ENCODE measurements around the gene FRMD4B. TPM values are rescaled to one million over a fixed set of nuclear protein-coding genes. Genes with fewer than 3 reads are reported as not detected.

The FRMD4B gene
- total RNA-seq, 4 donors from 2014 or later: 9.3 to 54.5 (median 27.9) TPM

DNA sequence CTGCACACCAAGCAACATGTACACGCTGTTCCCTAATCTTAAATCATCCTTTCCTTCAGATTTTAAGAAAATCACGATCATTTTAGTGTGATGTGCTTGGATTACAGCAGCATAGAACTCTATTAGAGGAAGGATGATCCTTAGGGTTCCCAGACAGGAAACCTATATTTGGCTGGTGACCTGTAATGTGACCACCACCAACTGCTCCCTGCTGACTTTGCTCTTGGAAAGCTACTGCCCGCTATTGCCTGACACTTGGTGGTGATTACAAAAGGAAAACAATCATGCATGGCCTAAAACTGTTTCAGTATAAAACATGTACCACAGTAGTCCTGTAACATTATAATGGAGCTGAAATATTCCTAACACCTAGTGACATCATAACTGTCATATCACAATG is 236.3 kb downstream of the FRMD4B start:
- Histone ChIP-seq H3K27me3 (no peaks in the 10 kb centered on the region), H3K4me1 (no peaks in the 10 kb centered on the region), H3K36me3 (no peaks in the 10 kb centered on the region), H3K4me3 (no peak overlapping the region), H3K27ac (no peak overlapping the region), H3K9me3 (no peaks in the 10 kb centered on the region)
- TF ChIP-seq CTCF (IDR thresholded peaks at IDR 0.05): no peak
- TF ChIP-seq POLR2A (IDR thresholded peaks at IDR 0.05): no peak
- no peak for DNase-seq

GRCh38 chr3:69145688-69146087 is 240.2 kb downstream of the FRMD4B start:
- H3K4me1 ChIP-seq: no peaks in the 10 kb centered on the region
- no peaks in the 10 kb centered on the region for H3K36me3 ChIP-seq
- TF ChIP-seq CTCF (IDR thresholded peaks at IDR 0.05): no peak
- TF ChIP-seq POLR2A (IDR thresholded peaks at IDR 0.05): no peak
- no peaks in the 10 kb centered on the region for H3K9me3 ChIP-seq
- H3K4me3 ChIP-seq: no peak overlapping the region
- H3K27me3 ChIP-seq: no peaks in the 10 kb centered on the region
- no peak overlapping the region for H3K27ac ChIP-seq
- DNase-seq: no peak

- no peak for DNase-seq
- no peaks in the 10 kb centered on the region for H3K36me3 ChIP-seq
- TF ChIP-seq POLR2A (IDR thresholded peaks at IDR 0.05) (no peak), CTCF (IDR thresholded peaks at IDR 0.05) (no peak)
- no peaks in the 10 kb centered on the region for H3K4me1 ChIP-seq
- no peak overlapping the region for H3K27ac ChIP-seq
- H3K4me3 ChIP-seq: no peak overlapping the region
- H3K27me3 ChIP-seq: no peaks in the 10 kb centered on the region
- H3K9me3 ChIP-seq: no peaks in the 10 kb centered on the region
Observed at GRCh38 chr3:69144631-69145245, 241.2 kb downstream of the FRMD4B start.

GRCh38 chr3:69143612-69144011 is 242.3 kb downstream of the FRMD4B start:
- H3K27ac ChIP-seq: no peak overlapping the region
- H3K27me3 ChIP-seq: no peaks in the 10 kb centered on the region
- DNase-seq: no peak

DNA sequence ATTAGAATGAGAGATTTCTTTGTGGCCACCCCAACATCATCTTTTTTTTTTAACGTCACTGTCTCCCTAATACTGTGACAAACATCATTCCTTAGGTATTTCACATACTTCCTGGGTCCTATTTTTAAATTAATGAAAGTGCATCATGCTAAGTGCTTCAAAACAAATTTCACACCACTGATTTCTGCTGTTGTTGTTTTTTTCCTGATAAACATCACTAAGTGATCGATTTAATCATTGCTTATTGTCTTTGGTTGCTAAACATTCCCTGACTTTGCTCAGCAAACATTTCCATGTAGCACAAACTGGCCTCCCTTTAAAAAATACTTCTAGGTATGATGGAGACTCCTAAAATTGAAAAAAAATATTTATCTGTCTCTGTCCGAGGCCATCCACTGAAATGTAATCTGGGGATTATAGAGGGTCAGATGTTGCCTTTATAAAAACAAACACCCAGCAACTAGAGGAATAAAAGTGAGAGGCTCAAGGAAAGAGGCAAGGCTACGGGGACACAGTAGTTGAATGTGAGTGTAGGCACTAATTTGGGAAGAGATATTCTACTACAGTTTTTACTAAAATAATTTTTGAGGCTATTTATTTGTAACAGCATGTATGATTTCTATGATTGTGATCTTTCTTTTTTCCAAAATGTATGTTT is 243.0 kb downstream of the FRMD4B start:
- Histone ChIP-seq H3K27ac (no peak overlapping the region), H3K4me1 (no peaks in the 10 kb centered on the region), H3K36me3 (no peaks in the 10 kb centered on the region), H3K27me3 (no peaks in the 10 kb centered on the region), H3K9me3 (no peaks in the 10 kb centered on the region), H3K4me3 (no peak overlapping the region)
- no peak for DNase-seq
- TF ChIP-seq CTCF (IDR thresholded peaks at IDR 0.05): no peak
- no peak for TF ChIP-seq POLR2A (IDR thresholded peaks at IDR 0.05)

More at GRCh38 chr3:69143612-69144011, 242.3 kb downstream of the FRMD4B start:
- no peaks in the 10 kb centered on the region for H3K4me1 ChIP-seq
- no peak overlapping the region for H3K4me3 ChIP-seq
- no peak for TF ChIP-seq CTCF (IDR thresholded peaks at IDR 0.05)
- no peak for TF ChIP-seq POLR2A (IDR thresholded peaks at IDR 0.05)
- H3K36me3 ChIP-seq: no peaks in the 10 kb centered on the region
- H3K9me3 ChIP-seq: no peaks in the 10 kb centered on the region
